B cell (primary cell): ENCODE data around the gene OGG1. TPM values are rescaled to one million over a fixed set of nuclear protein-coding genes. Genes with fewer than 3 reads are reported as not detected.

Experiments
- ATAC-seq: fragments of 200-7000 bp; cut with Tn5 transposase; one replicate; pipeline ENCODE4 v1.10.0; 2021; ENCODE audit warnings: low read depth, mild to moderate bottlenecking, moderate number of reproducible peaks, moderate library complexity
- CTCF ChIA-PET: fragments of 350-600 bp; sonication (Branson Sonifier 250); formaldehyde crosslinking; loops from one replicate; lab custom pipeline; 2021; ENCODE audit warnings: antibody characterized with exemption, inconsistent platforms; lab: Charles Lee
- POLR2A ChIA-PET: fragments of 350-600 bp; sonication (Branson Sonifier 250); formaldehyde crosslinking; loops from one replicate; lab custom pipeline; 2021; ENCODE audit warnings: antibody characterized with exemption; lab: Charles Lee
- DNase-seq: peaks from one replicate; pipeline ENCODE4 v3.0.0; 2013
- H2AFZ ChIP-seq: 2 replicates; pipeline ENCODE4 v1.6.1; 2012; ENCODE audit warnings: mild to moderate bottlenecking, low read depth, low read length; ENCODE audit not compliant: insufficient read depth, poor library complexity, severe bottlenecking
- H3K27ac ChIP-seq, 2 donors: 1 replicate in 1 of 2; 2 replicates in 1 of 2; pipeline ENCODE4 v1.5.1; 2012 to 2013; ENCODE audit warnings: low read length in 2 of 2, mild to moderate bottlenecking in 2 of 2, moderate library complexity in 1 of 2
- H3K27me3 ChIP-seq, 4 experiments: fragments of 200-600 bp in 1 of 4; sonication (generic) in 1 of 4; replicated peaks in 1 of 4; 1 replicate in 2 of 4; 2 replicates in 2 of 4; pipeline versions ENCODE4 v1.6.1 to v1.7.0; 2013 to 2016; ENCODE audit warnings: low read length in 3 of 4, mild to moderate bottlenecking in 2 of 4, mixed read lengths in 1 of 4, moderate library complexity in 1 of 4; ENCODE audit not compliant: insufficient read depth in 4 of 4, control insufficient read depth in 3 of 4; ENCODE audit errors: control extremely low read depth in 1 of 4
- H3K36me3 ChIP-seq, 2 experiments: replicated peaks in 1 of 2; 1 replicate in 1 of 2; 2 replicates in 1 of 2; pipeline versions ENCODE4 v1.6.1 to v1.7.1; 2013; ENCODE audit warnings: low read length in 1 of 2; ENCODE audit not compliant: insufficient read depth in 2 of 2, control insufficient read depth in 1 of 2; ENCODE audit errors: control extremely low read depth in 1 of 2, extremely low read depth in 1 of 2
- H3K4me1 ChIP-seq, 2 donors: fragments of 200-600 bp in 1 of 2; sonication (generic) in 1 of 2; 1 replicate in 1 of 2; 2 replicates in 1 of 2; pipeline versions ENCODE4 v1.5.1 to v1.6.1; 2013 to 2017; ENCODE audit warnings: low read length in 2 of 2; ENCODE audit not compliant: control insufficient read depth in 2 of 2, insufficient read depth in 2 of 2
- H3K4me2 ChIP-seq: replicated peaks from 2 replicates; pipeline ENCODE3; 2012; ENCODE audit warnings: mild to moderate bottlenecking, low read depth, low read length; ENCODE audit not compliant: poor library complexity, severe bottlenecking
- H3K4me3 ChIP-seq, 5 experiments: fragments of 200-600 bp in 1 of 5; sonication (generic) in 1 of 5; 1 replicate in 3 of 5; 2 replicates in 2 of 5; pipeline versions ENCODE4 v1.5.1 to v1.7.0; 2011 to 2016; ENCODE audit warnings: low read length in 4 of 5, mild to moderate bottlenecking in 4 of 5, low read depth in 2 of 5, control low read depth in 1 of 5, moderate library complexity in 1 of 5; ENCODE audit not compliant: insufficient read depth in 1 of 5; ENCODE audit errors: control extremely low read depth in 1 of 5, extremely low read depth in 1 of 5
- H3K79me2 ChIP-seq: fragments of 200-600 bp; sonication (generic); one replicate; pipeline ENCODE4 v1.6.0; 2016; ENCODE audit warnings: low read length; ENCODE audit not compliant: control insufficient read depth, insufficient read depth
- H3K9ac ChIP-seq: fragments of 200-600 bp; sonication (generic); 2 replicates; pipeline ENCODE4 v1.6.1; 2017; ENCODE audit warnings: mild to moderate bottlenecking, low read length, moderate library complexity
- H3K9me3 ChIP-seq, 3 donors: one replicate each; pipeline versions ENCODE4 v1.6.1 to v1.7.1; 2013; ENCODE audit warnings: low read length in 2 of 3; ENCODE audit not compliant: control insufficient read depth in 2 of 3, insufficient read depth in 1 of 3; ENCODE audit errors: control extremely low read depth in 1 of 3
- H4K20me1 ChIP-seq: 2 replicates; pipeline ENCODE4 v1.6.0; 2012; ENCODE audit warnings: mild to moderate bottlenecking, low read length; ENCODE audit not compliant: insufficient read depth, control insufficient read depth, poor library complexity, severe bottlenecking
- H3K27ac Mint-ChIP-seq: one replicate; pipeline ENCODE4 v1.8.0; 2021; ENCODE audit warnings: mixed read lengths
- H3K27me3 Mint-ChIP-seq: one replicate; pipeline ENCODE4 v1.8.0; 2021; ENCODE audit warnings: mixed read lengths
- H3K4me1 Mint-ChIP-seq: one replicate; pipeline ENCODE4 v1.8.0; 2021; ENCODE audit warnings: mixed read lengths
- H3K4me3 Mint-ChIP-seq: one replicate; pipeline ENCODE4 v1.8.0; 2021; ENCODE audit warnings: mixed read lengths
- H3K9me3 Mint-ChIP-seq: one replicate; pipeline ENCODE4 v1.8.0; 2022; ENCODE audit warnings: mixed read lengths; ENCODE audit not compliant: insufficient read depth
- CTCF ChIP-seq: fragments of 200-600 bp; IDR thresholded peaks from one replicate; pipeline ENCODE4 v1.8.0; 2022; ENCODE audit warnings: antibody characterized with exemption, mild to moderate bottlenecking
- EZH2 ChIP-seq: IDR thresholded peaks from 2 replicates; pipeline ENCODE4 v1.6.1; 2012; ENCODE audit warnings: borderline replicate concordance, low read depth, mild to moderate bottlenecking, moderate library complexity, low read length; ENCODE audit not compliant: insufficient read depth, poor library complexity, severe bottlenecking
- WGBS: methylation state at CpG from one replicate; pipeline ENCODE4 v1.1.5; 2013; ENCODE audit warnings: missing lambda C conversion rate; ENCODE audit not compliant: insufficient coverage; 5-methylcytosine and 5-hydroxymethylcytosine counted together
- intact Hi-C: fragments of 100-400 bp; cut with micrococcal nuclease; formaldehyde crosslinking; loops from one replicate; pipeline ENCODE4 v1.10.0; 2022
- polyA plus RNA-seq: library from polyadenylated mRNA; depleted of rRNA; stranded (reverse); fragments of >200 nt; gene quantifications from 2 replicates; pipeline ENCODE4 v1.2.3, GENCODE V29; 2012
- total RNA-seq, 2 donors: library from RNA; stranded (reverse); fragments of 120-200 nt in 1 of 2; gene quantifications; 1 replicate in 1 of 2; 2 replicates in 1 of 2; pipeline versions ENCODE4 v1.2.3 to v1.2.4, GENCODE V29; 2013 to 2022

OGG1 gene
- total and polyA plus RNA-seq, 2 donors (not counting 1 experiment from before 2014, with no cell fraction given) = 45.6 to 81.6 TPM

- 28% methylated on average over 2 of the region's 6 CpGs for WGBS
- no peak overlapping the region for H2AFZ ChIP-seq
- peaks cover 27% of the 10 kb centered on the region for H3K27me3 Mint-ChIP-seq
Measured at GRCh38 chr3:9715764-9716437, 33.9 kb upstream of the OGG1 start.

More at GRCh38 chr3:9715764-9716437, 33.9 kb upstream of the OGG1 start:
- no peak overlapping the region for H3K27ac Mint-ChIP-seq
- H3K79me2 ChIP-seq = no peaks in the 10 kb centered on the region
- POLR2A ChIA-PET = interaction anchor here (0.6 kb wide), 1 partner anchor 195 kb away, joined by 3 read pairs; no protein-coding TSS in a partner anchor
- H3K9ac ChIP-seq = no peak overlapping the region
- peaks cover 0 to 4% (median 2%) of the 10 kb centered on the region in 4 experiments for H3K27me3 ChIP-seq
- CTCF ChIA-PET = interaction anchor here (0.6 to 1.5 kb wide), 3 partner anchors 11 to 174 kb away, joined by 3 read pairs; no protein-coding TSS in a partner anchor
- H3K4me1 Mint-ChIP-seq = peaks cover 6% of the 10 kb centered on the region
- H3K4me1 ChIP-seq = peaks cover 1 to 3% of the 10 kb centered on the region in 2 donors
- no peaks in the 10 kb centered on the region for H4K20me1 ChIP-seq
- intact Hi-C loops = no loop called here
- H3K4me3 Mint-ChIP-seq = no peak overlapping the region
- no peaks in the 10 kb centered on the region for H3K9me3 Mint-ChIP-seq
- H3K4me2 ChIP-seq = no peak overlapping the region
- H3K9me3 ChIP-seq = no peaks in the 10 kb centered on the region
- DNase-seq (no peak), ATAC-seq (no peak)
- no peak overlapping the region for H3K4me3 ChIP-seq
- H3K36me3 ChIP-seq = no peaks in the 10 kb centered on the region
- no peak overlapping the region for H3K27ac ChIP-seq
- TF ChIP-seq EZH2 = no peak
- no peak for TF ChIP-seq CTCF
